Measurements from ENCODE around the gene DPH7.
"Not testable (repeated sequence)": the region's sequence is repeated elsewhere in the genome, so short reads cannot be mapped to it uniquely, and the experiment has no call there.

DPH7 gene

DNA sequence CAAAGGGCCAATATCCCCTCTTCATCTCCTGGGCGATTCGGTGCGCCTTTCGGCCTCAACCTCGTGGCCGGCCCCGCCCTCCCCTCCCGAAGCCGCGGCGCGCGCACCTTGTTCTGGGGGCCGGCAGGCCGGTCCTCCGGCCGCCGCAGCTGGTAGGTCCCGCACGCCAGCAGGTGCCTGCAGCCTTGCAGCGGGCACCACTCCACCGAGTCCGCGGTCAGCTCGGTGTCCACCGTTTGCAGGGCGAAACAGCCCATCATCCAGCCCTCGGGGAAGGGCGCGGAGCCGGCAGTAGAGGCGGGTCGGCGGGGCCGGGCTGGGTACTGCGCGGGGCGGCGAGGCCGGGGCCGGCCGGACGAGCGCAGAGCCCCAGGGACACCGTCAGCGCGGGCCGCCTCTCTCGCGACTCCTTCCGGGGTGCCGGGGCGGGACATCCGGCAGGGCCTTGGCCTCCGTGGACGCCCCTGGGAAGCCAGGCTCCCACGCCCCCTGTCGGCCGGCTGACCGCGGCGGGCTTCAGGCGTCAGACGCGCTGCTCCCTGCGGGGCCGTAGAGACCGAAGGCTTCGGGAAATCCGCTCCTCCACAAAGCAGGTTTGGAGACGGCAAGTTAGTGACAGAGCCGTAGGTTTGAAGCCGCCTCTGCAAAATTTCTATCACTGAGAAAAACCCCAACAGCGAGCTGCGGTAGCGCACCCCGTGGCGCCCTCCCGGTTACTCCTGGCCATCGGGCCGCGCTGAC lies at the start of gene DPH7:
Gene DPH7 (minus strand): TSS at position 408 of the 741 bp plus-strand sequence. CDS start 148 bp downstream, at position 260.
- peak; percentile 96 for DNase-seq

DNA sequence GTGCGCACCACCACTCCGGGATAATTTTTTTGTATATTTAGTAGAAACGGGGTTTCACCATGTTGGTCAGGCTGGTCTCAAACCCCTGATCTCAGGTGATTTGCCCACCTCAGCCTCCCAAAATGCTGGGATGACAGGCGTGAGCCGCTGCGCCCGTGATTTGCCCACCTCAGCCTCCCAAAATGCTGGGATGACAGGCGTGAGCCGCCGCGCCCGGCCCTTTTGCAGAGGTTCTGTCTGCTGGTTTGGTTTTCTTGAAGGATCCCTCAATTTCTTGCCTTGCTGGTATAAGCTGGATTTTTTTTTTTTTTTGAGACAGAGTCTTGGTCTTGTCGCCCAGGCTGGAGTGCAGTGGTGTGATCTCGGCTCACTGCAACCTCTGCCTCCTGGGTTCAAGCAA lies 48.7 kb upstream of the DPH7 start:
- not testable (repeated sequence) for DNase-seq

DNA sequence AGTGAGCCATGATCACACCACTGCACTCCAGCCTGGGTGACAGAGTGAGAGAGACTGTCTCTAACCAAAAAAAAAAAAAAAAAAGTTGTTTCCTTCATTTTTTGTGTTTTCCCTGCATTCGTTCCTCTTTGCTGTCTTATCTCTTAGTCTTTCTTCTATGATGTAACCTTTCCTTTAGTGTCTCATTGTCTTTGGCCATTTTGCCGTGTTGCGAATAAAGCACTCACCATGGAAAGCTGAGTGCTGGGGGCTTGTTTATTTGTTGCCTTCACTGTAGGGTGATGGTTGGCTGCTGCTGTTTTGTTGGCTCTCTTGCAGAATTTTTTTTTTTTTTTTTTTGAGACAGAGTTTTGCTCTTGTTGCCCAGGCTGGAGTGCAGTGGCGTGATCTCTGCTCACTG lies 47.7 kb upstream of the DPH7 start:
- peak; percentile 45 for DNase-seq

GRCh38 chr9:137622211-137622610 lies 43.5 kb upstream of the DPH7 start:
- not testable (repeated sequence) for DNase-seq

DNA sequence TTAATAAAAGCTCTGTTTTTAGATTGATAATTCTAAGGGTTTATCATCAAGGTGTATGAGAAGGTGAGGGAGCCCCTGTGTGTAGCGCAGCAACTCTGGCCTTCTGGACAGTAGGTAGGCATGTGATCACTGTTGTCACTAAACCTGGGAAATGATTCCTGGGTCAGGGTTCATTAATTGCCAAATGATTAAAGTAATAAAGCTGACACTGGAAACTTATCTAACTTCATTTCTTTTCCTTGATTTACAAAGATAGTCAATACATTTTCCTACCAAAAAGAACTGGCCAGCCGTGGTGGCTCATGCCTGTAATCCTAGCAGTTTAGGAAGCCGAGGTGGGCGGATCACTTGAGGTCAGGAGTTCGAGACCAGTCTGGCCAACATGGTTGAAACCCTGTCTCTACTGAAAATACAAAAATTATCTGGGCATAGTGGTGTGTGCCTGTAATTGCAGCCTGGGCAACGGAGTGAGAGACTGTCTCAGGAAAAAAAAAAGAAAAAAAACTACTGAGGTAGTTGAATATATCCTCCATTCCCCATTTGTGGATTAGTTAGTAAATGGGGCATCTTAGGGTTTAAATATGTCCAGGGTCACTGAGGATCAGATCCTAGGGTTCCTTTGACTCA lies 42.5 kb upstream of the DPH7 start:
- DNase-seq = peak; percentile 70

GRCh38 chr9:137620581-137620980 lies 41.9 kb upstream of the DPH7 start:
- no peak for DNase-seq

- DNase-seq = no peak
These were observed 41.3 kb upstream of the DPH7 start for GRCh38 chr9:137620048-137620405.

DNA sequence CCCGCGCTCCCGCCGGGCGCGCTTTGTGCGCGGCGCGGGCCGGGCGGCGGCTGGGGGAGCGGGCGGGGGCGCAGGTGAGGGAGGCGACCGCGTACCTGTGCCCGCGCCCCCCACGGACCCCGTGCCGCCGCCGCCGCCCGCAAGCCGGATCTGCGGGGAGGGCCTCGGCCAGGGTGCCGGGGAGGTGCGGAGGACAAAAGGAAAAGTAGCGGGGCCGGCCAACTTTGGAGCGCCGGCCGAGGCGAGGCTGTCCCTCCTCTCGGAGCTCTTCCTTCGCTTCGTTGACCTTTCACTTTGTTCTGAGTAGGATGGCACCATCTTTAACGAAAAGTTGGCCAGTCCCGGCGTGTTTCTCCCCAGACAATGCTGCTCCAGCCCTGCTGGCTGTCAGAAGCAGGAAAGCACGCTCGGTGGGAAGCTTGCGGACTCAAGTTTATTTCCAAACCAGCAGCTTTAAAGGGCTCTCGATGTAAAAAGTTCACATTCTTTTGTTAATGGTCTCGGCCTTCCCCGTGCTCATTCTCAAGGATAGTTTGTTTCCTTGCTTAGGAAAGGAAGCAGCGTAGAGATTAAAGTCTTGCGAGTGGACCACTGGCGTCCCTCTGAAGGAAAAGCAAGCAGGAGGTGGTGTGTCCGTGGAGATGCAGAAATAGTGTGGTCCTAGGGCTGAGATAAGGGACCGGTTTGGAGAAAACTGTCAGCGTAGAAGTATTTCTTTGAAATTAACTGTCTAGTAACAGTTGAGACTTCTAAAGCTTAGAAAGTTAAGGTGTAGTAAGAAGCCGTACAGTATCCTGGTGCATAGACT lies 40.7 kb upstream of the DPH7 start:
- peak; percentile 64 for DNase-seq

GRCh38 chr9:137618105-137619067 lies 39.7 kb upstream of the DPH7 start, which contains the start of gene EHMT1:
TSS of gene EHMT1 (plus strand) at chr9:137619005. CDS start at chr9:137619029, 24 bp downstream.
- peak; percentile 93 for DNase-seq

DNA sequence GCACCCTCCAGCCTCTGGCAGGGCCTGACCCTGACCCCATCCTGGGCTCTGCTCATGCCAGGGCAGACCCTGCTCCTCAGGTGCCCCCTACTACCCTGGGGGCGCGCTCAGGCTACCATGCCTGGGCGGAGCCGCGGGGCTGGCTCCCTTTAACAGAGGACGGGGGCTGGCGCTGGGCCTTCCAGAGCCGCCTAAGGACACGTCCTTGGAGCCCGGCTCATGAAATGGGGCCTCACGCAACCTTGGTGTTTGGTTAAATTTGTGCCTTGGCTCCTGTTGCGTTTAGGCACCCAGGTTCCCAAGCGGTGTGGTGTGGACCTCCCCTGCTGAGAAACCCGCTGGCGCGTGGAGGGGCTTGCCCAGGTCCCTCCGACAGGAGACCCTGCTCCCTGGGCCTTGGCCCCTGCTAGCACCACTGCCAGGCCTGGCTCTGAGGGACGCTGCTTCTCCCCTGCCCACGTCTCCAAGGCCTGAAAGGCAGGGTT lies 36.7 kb upstream of the DPH7 start:
- DNase-seq = no peak

GRCh38 chr9:137614631-137615386 lies 36.1 kb upstream of the DPH7 start:
- no peak for DNase-seq

DNA sequence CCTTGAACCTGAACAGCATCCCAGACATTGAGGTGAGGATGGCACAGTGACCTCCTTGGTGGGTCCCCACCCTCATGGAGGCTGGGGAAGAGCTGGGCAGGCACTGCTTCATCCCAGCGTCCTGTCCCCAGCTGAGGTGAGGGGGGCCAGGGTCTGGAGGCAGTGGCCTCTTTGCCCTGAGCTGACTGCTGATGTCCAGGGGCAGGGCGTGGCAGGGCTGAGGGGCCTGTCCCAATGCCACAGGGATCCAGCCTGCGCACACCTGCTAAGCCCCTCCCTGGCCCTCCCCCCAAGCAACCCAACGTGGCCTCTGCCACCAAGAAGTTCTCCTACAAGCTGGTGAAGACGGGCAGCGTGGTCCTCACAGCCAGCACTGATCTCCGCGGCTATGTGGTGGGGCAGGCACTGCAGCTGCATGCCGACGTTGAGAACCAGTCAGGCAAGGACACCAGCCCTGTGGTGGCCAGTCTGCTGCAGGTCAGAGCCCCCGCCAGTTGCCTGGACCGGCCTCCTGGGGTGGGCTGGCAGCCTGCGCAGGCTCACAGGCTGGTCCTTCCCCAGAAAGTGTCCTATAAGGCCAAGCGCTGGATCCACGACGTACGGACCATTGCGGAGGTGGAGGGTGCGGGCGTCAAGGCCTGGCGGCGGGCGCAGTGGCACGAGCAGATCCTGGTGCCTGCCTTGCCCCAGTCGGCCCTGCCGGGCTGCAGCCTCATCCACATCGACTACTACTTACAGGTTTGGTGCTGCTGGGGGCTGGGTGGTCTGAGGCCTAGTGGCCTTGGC lies 35.2 kb upstream of the DPH7 start:
- DNase-seq = no peak

DNA sequence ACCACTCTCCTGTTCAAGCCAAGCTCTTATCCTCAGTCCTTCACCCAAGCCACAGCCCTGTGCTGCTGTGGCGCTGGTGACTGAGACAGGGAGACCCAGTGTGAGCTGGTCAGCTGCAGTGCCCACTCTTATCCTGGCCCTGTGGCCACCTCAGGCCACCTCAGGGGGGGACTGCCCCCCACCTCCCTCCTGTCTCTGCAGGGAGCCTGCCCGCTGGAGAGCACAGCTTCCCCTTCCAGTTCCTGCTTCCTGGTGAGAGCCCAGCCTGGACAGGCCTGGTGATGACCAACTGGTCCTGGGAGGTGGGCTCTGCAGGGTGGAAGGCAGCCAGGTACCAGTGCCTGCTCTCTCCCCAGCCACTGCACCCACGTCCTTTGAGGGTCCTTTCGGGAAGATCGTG lies 34.5 kb upstream of the DPH7 start:
- DNase-seq = no peak

DNA sequence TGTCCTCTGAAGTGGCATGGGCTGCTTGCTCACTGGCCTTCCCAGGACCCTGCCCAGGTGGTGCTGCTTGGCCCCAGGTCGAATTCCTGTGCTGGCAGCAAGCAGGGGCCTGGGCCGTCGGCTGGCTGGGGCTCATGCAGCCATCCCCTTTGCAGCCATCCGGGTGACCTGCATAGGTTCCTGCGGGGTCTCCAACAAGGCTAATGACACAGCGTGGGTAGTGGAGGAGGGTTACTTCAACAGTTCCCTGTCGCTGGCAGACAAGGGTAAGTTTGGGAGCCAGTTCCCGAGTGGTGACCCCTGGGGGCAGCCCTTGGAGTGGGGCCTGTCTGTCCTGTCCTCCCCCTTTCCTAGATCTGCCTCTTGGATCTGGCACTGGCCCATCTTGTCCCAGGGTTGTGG lies 34.0 kb upstream of the DPH7 start:
- DNase-seq = no peak

GRCh38 chr9:137611623-137612609 lies 33.2 kb upstream of the DPH7 start:
- DNase-seq = peak; percentile 48

- DNase-seq = no peak
These were observed 32.2 kb upstream of the DPH7 start for GRCh38 chr9:137610944-137611343.

DNA sequence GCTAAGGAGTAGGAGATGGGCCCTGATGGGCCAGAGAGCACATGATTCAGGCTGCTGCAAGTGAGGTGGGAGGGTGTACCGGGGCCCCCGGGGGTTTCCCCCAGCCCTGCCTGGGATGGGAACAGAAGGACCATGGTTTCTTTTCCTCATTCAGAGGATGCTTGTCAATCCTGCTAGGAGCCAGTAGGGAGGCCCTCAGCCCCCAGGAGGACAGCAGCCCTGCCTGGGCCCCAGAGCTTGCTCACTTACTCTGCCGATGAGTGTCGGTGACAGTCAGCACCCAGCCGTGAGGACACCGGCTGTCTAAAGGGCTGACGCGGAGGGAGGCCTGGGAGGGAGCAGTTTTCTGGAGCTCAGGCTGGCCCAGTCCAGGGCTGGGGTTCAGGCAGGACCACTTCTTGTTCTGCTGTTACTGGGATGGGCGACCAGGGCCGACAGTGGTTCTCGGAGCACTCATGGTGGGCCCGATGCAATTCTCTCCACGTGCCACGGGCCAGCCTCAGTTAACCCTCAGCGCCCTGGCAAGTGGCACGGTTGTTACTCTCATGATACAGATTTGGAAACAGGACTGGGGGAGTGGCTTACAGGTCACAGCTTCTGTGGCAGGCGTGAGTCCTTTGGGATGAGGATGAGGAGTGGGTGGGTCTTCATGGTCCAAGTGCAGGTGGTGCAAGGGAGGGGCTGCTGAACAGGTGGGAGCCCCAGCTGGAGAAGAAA lies 28.6 kb upstream of the DPH7 start:
- no peak for DNase-seq

DNA sequence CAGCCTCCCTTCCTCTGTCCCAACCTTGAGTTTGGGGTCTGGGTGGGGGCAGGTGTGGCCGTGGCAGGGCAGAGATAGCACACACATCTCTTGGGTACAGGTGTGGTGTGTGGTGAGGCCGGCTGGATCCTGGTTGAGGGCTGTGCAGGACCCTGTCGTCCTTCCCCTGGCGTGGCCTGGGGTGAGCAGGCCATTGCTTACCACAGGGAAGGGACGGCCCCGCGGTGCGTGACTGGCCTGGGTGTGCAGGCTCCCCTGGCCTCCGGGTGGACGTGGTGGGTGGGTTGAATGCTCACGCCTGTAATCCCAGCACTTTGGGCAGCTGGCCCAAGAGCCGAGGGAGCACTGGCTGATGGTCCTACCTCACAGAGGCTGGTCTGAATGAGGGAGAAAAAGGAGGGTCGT lies 28.0 kb upstream of the DPH7 start:
- no peak for DNase-seq
